Activated CD4-positive, alpha-beta T cell treated with anti-CD3 and anti-CD28 coated beads, Interleukin-2, amount 10 ng/mL, durations not matched to agents 24 days and 14 days (primary cell): ENCODE measurements around the gene PLPPR3. TPM values are rescaled to one million over a fixed set of nuclear protein-coding genes. Genes with fewer than 3 reads are reported as not detected.

Experiments used
- DNase-seq: peaks from one replicate; pipeline ENCODE4 v3.0.0; 2022
- H3K27ac Mint-ChIP-seq: one replicate; pipeline ENCODE4 v1.8.0; 2022; ENCODE audit warnings: mild to moderate bottlenecking, mixed read lengths
- H3K27me3 Mint-ChIP-seq: one replicate; pipeline ENCODE4 v1.8.0; 2022; ENCODE audit warnings: mixed read lengths
- H3K36me3 Mint-ChIP-seq: one replicate; pipeline ENCODE4 v1.8.0; 2022; ENCODE audit warnings: low read depth, mild to moderate bottlenecking, mixed read lengths
- H3K4me1 Mint-ChIP-seq: one replicate; pipeline ENCODE4 v1.8.0; 2021; ENCODE audit warnings: mixed read lengths
- H3K4me3 Mint-ChIP-seq: one replicate; pipeline ENCODE4 v1.8.0; 2022; ENCODE audit warnings: mild to moderate bottlenecking, moderate library complexity, mixed read lengths
- H3K9me3 Mint-ChIP-seq: one replicate; pipeline ENCODE4 v1.8.0; 2021; ENCODE audit warnings: mixed read lengths
- intact Hi-C: fragments of 100-400 bp; cut with micrococcal nuclease; formaldehyde crosslinking; loops from one replicate; pipeline ENCODE4 v1.15.1; 2023
- total RNA-seq: library from RNA; stranded (reverse); gene quantifications from 2 replicates; pipeline ENCODE4 v1.2.3, GENCODE V29; 2022

Gene PLPPR3
- total RNA-seq, 1 donor from 2014 or later: not detected

DNA sequence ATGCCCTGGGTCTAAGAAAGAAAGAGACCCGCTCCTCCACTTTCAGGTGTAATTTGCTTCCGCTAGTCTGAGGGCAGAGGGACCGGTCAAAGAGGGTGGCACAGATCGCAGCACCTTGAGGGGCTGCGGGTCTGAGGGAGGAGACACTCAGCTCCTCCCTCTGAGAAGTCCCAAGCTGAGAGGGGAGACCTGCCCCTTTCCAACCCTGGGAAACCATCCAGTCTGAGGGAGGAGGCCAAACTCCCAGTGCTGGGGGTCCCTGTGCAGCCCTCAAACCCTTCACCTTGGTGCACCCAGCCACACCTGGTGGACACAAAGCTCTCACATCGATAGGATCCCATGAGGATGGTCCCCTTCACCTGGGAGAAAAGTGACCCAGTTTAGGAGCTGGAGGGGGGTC lies 57.9 kb downstream of the PLPPR3 start:
- no peaks in the 10 kb centered on the region for H3K4me1 Mint-ChIP-seq
- peaks cover 4% of the 10 kb centered on the region for H3K9me3 Mint-ChIP-seq
- no peak for DNase-seq
- H3K4me3 Mint-ChIP-seq: no peak overlapping the region
- H3K27ac Mint-ChIP-seq: no peak overlapping the region
- peaks cover 3% of the 10 kb centered on the region for H3K36me3 Mint-ChIP-seq
- no peaks in the 10 kb centered on the region for H3K27me3 Mint-ChIP-seq
- intact Hi-C loops: no loop called here

DNA sequence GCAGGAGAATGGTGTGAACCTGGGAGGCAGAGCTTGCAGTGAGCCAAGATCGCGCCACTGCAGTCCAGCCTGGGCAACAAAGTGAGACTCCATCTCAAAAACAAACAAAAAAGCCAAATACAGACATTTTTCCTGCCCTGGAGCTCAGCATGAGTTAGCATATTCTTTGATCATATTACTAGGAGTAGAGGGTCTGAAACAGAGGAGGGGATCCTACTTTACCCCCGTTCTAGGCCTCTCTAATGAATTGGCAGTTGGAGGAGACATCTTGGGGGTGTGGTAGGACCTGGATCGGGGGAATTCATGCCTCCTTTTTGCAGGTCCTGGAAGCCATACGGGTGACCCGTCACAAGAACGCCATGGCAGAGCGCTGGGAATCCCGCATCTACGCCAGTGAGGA lies 58.6 kb downstream of the PLPPR3 start:
- intact Hi-C loops: no loop called here
- Mint-ChIP-seq H3K36me3 (peaks cover 3% of the 10 kb centered on the region), H3K27ac (no peak overlapping the region), H3K27me3 (no peaks in the 10 kb centered on the region), H3K9me3 (peaks cover 4% of the 10 kb centered on the region), H3K4me3 (no peak overlapping the region), H3K4me1 (no peaks in the 10 kb centered on the region)
- no peak for DNase-seq

Other genes with a start within 250 kb of the PLPPR3 start
- gene BSG, start 249.4 kb downstream of the PLPPR3 start, total RNA-seq: 291 and 297 TPM in 2 replicates
- gene HCN2, start 232.1 kb downstream of the PLPPR3 start, total RNA-seq: 1.1 TPM in 2 replicates
- 103 and 104 TPM in 2 replicates for gene POLRMT, start 188.4 kb downstream of the PLPPR3 start, total RNA-seq
- not detected in 2 replicates for gene FGF22, start 182.1 kb downstream of the PLPPR3 start, total RNA-seq
- 109 and 110 TPM in 2 replicates for gene RNF126, start 158.7 kb downstream of the PLPPR3 start, total RNA-seq
- gene FSTL3, start 145.6 kb downstream of the PLPPR3 start, total RNA-seq: 7.2 and 7.7 TPM in 2 replicates
- not detected in 2 replicates for gene PRSS57, start 126.5 kb downstream of the PLPPR3 start, total RNA-seq
- 0.24 TPM in 1 of 2 replicates, not detected in the other for gene PALM, start 113.0 kb downstream of the PLPPR3 start, total RNA-seq
- not detected in 2 replicates for gene MISP, start 70.8 kb downstream of the PLPPR3 start, total RNA-seq
- gene PTBP1, start 24.5 kb downstream of the PLPPR3 start, total RNA-seq: 789 and 832 TPM in 2 replicates
- not detected in 2 replicates for gene AZU1, start 5.9 kb upstream of the PLPPR3 start, total RNA-seq
- gene PRTN3, start 19.0 kb upstream of the PLPPR3 start, total RNA-seq: not detected in 2 replicates
- not detected in 2 replicates for gene ELANE, start 30.3 kb upstream of the PLPPR3 start, total RNA-seq
- gene CFD, start 37.7 kb upstream of the PLPPR3 start, total RNA-seq: 1.4 and 2.5 TPM in 2 replicates
- gene MED16, start 71.2 kb upstream of the PLPPR3 start, total RNA-seq: 58.1 and 61.1 TPM in 2 replicates
- not detected in 2 replicates for gene RNU6-9, start 71.5 kb upstream of the PLPPR3 start, total RNA-seq
- 86.8 and 91.5 TPM in 2 replicates for gene R3HDM4, start 91.3 kb upstream of the PLPPR3 start, total RNA-seq
- 12.9 and 16.8 TPM in 2 replicates for gene KISS1R, start 95.4 kb upstream of the PLPPR3 start, total RNA-seq
- gene ARID3A, start 104.1 kb upstream of the PLPPR3 start, total RNA-seq: 35.6 and 36.6 TPM in 2 replicates
- gene WDR18, start 162.4 kb upstream of the PLPPR3 start, total RNA-seq: 104 and 111 TPM in 2 replicates
- 0.07 TPM in 1 of 2 replicates, not detected in the other for gene GRIN3B, start 178.5 kb upstream of the PLPPR3 start, total RNA-seq
- 154 and 156 TPM in 2 replicates for gene TMEM259, start 199.2 kb upstream of the PLPPR3 start, total RNA-seq
- not detected in 2 replicates for gene RNU6-2, start 199.6 kb upstream of the PLPPR3 start, total RNA-seq
- 112 TPM in 2 replicates for gene CNN2, start 204.7 kb upstream of the PLPPR3 start, total RNA-seq
- gene ABCA7, start 218.2 kb upstream of the PLPPR3 start, total RNA-seq: 15.8 TPM in 2 replicates
- gene ARHGAP45, start 245.2 kb upstream of the PLPPR3 start, total RNA-seq: 176 and 183 TPM in 2 replicates